Fibroblast of gingiva (primary cell): ENCODE results near the gene ATP5MC3.
"Not testable (repeated sequence)": the region's sequence is repeated elsewhere in the genome, so short reads cannot be mapped to it uniquely, and the experiment has no call there.

ENCODE experiments used
- DNase-seq: peaks from one replicate; pipeline ENCODE4 v3.0.0-alpha.2; 2011; ENCODE audit warnings: low read depth

Gene ATP5MC3

DNA sequence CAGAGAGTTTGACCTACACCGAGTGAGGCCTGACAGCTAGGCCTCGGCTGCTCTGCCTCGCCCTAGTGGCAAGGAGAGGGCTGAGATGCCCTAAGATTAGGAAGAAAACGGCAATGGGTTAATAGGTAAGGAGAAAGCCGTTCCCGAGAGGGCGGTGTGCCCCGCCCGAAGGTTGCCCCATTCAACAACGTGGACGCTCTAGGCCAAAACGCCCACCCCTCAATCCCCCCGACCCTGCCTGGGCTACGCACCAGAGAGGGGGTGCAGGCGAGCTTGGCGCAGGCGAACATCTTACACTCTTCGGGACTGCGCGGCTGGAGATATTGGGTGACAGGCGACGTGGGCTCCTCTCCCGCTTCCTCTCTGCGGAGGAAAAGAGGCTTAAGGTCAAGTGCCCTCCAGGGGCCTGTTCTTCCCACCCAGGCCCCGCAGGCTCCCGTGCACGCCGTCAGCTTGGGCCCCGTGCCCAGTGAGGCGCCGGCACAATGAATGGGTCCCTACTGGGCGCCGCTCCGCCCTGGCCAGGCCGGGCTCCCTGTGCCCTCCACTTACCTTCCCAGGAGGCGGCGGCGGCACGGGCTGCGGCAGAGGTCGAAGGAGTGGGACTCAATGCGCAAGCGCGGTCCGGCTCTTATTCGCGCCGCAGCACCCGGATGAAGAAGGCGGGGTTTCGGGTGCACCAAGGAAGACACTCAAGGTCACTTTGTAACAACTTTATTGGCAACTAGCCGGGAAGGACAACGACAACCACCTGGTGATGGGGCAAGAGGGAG, at the start of gene ATP5MC3:
Gene ATP5MC3 (minus strand): TSS at position 607 of the 773 bp plus-strand sequence. CDS start 317 bp downstream, at position 290.
- peak; percentile 94 for DNase-seq

DNA sequence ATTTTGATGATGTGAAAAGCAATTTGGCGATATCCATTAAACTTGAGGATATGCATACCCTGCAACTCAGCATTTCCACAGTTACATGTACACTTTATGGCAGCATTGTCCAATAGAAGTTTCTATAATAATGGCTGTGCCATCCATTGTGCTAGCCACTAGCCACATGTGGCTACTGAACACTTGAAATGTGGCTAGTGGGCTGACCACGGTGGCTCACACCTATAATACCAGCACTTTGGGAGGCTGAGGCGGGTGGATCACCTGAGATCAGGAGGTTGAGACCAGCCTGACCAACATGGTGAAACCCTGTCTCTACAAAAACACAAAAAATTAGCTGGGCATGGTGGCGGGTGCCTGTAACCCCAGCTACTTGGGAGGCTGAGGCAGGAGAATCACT, 47.1 kb upstream of the ATP5MC3 start:
- not testable (repeated sequence) for DNase-seq

GRCh38 chr2:175228179-175228578, 46.7 kb upstream of the ATP5MC3 start:
- DNase-seq: no peak

GRCh38 chr2:175227393-175227792, 45.9 kb upstream of the ATP5MC3 start:
- no peak for DNase-seq

- DNase-seq: no peak
These were observed 38.6 kb upstream of the ATP5MC3 start for GRCh38 chr2:175220075-175220474.

GRCh38 chr2:175218551-175218950, 37.0 kb upstream of the ATP5MC3 start:
- no peak for DNase-seq

DNA sequence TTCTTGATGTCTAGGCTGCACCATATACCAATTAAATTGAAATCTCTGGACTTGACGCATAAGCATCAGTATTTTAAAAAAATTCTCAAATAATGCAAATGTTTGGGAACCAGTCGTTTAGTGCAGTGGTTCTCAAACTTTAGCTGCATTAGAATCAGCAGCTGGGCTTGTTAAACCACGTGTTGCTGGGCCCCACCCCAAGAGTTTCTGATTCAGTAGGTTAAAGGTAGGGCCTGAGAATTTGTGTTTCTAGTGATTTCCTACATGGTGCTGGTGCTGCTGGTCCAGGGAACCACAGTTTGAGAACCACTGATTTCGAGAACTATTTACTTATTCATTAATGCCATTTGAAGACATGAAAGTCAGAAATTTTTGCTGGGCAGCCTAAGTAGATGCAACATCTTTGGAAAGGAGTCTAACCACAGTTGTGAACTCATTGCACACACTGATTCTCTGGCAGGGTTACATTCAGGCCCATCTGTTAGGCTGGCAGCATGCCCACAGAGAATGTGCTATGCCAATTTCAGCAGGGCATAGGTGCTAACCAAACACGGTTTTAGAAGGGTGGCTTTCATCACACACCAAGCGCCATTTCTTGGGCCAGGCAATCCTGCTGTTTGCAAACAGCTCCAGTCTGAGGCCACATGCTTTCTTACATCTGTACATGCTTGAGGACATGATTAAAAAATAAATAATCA, 26.4 kb upstream of the ATP5MC3 start:
- peak; percentile 40 for DNase-seq

GRCh38 chr2:175206866-175207265, 25.4 kb upstream of the ATP5MC3 start:
- DNase-seq: no peak

GRCh38 chr2:175205523-175205922, 24.0 kb upstream of the ATP5MC3 start:
- no peak for DNase-seq

DNA sequence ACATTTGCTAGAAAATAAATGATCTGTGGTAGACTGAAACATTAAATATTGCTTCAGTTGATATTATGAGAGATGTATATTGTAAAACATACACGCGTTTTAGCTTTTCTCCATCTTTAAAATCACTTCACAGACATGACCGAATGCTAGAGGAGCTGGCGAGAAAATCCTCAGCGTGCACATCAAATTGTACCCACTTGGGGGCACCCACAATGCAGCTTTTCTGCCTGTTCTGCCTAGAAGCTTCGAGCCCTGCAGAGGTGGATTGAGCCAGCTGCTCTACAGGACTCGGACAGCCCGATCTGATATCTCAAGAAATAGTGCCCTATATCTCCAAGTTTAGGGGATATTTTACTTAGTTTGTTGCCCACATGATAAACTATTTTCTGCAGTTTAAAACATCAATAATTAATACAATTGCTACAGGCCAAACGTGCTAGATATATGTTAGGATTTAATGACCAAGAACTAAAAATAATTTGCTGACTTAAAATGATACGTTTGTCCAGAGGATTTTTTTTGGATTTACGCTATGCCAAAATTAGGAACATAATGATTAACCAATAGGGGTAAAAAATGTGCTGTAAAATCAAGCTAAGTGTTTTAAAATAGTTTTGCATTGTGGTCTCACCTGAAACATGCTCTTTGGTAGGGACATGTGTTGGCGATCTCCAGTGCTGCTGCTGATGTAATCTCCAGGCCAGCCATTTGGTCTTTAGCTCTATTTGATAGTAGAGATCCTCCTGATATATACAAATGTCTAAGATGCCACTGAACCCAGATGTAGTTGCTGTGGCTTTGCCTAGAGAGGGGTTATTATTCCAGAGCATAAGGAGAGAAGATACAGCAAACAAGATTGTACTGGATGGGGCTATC, 22.3 kb upstream of the ATP5MC3 start:
- DNase-seq: peak; percentile 41

GRCh38 chr2:175195012-175195411, 13.5 kb upstream of the ATP5MC3 start:
- no peak for DNase-seq

DNA sequence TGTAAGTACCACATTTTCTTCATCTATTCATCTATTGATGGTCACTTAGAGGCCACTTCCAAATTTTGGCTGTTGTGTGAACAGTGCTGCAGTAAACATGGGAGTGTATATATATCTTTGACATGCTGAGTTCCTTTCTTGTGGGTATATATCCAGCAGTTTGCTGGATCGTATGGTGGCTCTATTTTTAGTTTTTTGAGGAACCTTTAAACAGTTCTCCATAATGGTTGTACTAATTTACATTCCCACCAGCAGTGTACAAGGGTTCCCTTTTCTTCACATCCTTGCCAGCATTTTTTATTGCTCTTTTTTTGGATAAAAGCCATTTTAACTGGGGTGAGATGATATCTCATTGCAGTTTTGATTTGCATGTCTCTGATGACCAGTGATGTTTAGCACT, 7.3 kb upstream of the ATP5MC3 start:
- DNase-seq: no peak

DNA sequence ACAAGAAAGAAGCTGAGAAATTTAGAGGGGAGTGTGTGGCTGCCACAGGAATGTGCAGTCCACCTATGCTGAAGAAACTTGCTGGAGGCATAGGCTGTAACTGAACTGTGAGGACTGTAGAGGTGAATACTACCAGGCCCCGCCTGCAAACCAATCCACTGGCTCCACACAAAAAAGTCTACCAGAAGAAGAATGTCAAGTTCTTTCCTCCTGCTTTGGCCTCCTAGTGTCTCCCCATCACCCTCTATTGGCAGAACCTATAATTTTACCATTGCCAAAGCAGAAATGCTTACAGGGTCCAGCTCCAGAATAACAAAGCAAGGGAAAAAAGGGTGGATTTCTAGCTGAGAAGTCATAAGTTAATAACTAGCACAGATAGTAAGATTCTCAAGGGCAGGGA, 5.9 kb upstream of the ATP5MC3 start:
- DNase-seq: no peak

- no peak for DNase-seq
These were observed 2.2 kb upstream of the ATP5MC3 start for GRCh38 chr2:175183674-175184073.

DNA sequence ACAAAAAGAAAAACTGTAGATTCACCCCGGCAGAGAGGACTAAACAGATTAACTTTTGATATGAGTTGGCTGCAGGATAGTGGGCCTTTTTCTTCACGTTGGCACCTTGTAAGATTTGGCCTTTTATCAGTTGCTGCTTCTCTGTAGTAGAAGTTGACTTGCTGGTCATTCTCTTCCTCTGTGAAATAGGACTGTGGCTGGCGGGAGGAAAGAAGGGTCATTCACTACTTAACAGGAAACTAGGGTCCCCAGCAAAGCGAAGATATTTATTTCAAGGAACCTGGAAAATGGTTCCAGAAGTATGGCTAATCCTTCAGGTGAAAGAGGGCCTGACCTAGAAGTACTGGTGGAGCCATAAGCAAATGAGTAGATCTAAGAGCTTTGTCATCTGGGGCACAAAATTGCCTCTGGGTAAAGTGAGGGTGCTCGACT, 383 bp upstream of the ATP5MC3 start:
- DNase-seq: no peak

- peak; percentile 46 for DNase-seq
These were observed 808 bp downstream of the ATP5MC3 start for GRCh38 chr2:175180701-175181103.

DNA sequence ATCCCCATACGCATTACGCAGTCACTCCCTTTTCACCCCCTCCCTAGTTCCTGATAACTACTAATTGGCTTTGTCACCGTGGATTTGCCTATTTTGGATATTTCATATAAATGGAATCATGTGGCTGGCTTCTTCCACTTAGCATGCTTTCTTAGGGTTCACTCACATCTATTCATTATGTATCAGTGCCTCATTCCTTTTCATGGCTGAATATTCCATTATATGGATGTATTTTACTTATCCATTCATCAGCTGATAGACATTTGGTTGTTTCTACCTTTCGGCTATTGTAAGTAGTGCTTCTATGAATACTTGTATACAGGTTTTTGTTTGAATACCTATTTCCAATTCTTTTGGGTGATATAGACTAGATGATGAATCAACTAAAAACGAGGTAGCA, 4.9 kb downstream of the ATP5MC3 start:
- DNase-seq: no peak

DNA sequence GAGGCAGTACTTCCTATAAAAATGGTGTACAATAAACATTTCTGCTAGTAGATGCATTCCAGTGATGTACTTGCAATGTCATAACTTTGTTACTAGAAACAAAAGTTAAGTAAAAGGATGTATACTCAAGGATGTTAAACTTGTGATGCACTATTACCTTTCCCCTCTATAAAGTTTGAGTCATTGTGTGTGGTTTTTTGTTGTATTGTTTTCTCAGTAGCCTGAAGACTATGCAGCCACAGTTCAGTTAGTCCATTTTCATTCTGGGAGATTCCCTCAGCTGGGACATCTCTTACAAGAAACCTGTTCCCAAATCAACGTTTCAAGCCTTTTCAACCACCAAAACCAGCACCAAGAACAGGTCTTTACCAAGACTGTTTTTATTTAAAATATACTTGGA, 5.6 kb downstream of the ATP5MC3 start:
- no peak for DNase-seq

GRCh38 chr2:175175320-175175719, 6.2 kb downstream of the ATP5MC3 start:
- no peak for DNase-seq

DNA sequence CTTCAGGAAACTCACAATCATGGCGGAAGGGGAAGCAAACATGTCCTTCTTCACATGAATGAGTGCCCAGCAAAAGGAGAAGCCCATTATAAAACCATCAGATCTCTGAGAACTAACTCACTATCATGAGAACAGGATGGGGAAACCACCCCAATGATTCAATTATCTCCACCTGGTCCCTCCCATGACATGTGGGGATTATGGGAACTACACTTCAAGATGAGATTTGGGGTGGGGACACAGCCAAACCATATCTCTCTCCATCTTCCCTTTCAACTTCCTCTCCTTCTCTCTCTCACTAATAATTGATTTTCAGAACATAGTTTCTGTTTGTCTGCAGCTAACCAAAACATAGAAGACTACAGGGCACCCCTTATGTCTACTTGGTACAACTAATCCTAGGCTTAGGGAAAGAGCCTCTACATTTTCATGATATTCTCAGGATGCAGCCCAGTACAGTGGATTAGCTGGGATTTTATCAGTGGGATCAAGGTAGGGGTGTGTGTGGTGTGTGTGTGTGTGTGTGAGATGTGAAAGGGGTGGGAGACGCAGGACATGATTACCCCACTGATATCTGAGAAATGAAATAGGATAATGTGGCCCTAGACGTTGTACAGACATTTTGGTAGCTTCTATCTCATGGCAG, 10.7 kb downstream of the ATP5MC3 start:
- no peak for DNase-seq

- no peak for DNase-seq
These were observed 12.3 kb downstream of the ATP5MC3 start for GRCh38 chr2:175169191-175169590.

DNA sequence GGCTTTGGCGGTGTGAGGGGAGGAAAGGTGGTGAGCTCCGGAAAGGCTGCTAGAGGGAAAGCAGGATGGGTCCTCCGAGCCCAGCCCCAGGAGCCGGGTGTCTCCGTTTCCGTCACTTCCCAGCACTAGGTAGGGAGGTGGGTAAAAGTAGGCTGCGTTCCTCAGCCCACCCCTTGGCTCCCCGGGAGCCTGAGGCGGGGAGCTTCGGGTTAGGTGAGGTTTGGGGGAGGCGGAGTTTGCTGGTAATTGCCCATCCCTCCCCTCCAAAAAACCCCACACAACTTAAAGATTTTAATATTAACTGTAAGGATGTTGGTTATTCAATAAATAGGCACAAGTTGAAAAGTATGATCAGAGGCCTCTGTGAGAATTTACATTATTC, 13.0 kb downstream of the ATP5MC3 start:
- DNase-seq: no peak
